ENCODE measurements around the gene CDH13. TPM values are rescaled to one million over a fixed set of nuclear protein-coding genes. Genes with fewer than 3 reads are reported as not detected.

CDH13 gene
- total and polyA plus RNA-seq, 9 of the 15 experiments (the other 6 are each of a cell fraction or from before 2014, with no cell fraction given), result 0.03 TPM; not detected in 8

GRCh38 chr16:83651871-83652270 is 1025.1 kb downstream of the CDH13 start (continued):
- TF ChIP-seq ZHX1 (conservative IDR thresholded peaks at IDR 0.05; ENCODE audit: low read length) (no peak), TSHZ1 (CRISPR knock-in tag; IDR thresholded peaks at IDR 0.05) (no peak), NKRF (IDR thresholded peaks at IDR 0.05; ENCODE audit: borderline replicate concordance) (no peak), ZNF436 (CRISPR knock-in tag; IDR thresholded peaks at IDR 0.05) (no peak), COPS2 (conservative IDR thresholded peaks at IDR 0.05) (no peak), PKNOX1 (IDR thresholded peaks at IDR 0.05) (no peak), ATF7 (IDR thresholded peaks at IDR 0.05) (no peak), TFAM (CRISPR knock-in tag; conservative IDR thresholded peaks at IDR 0.05) (no peak), ETV5 (CRISPR knock-in tag; IDR thresholded peaks at IDR 0.05; ENCODE audit: low read depth) (no peak), MAZ (CRISPR knock-in tag; conservative IDR thresholded peaks at IDR 0.05 in 1 of 2, IDR thresholded peaks at IDR 0.05 in 1 of 2) (no peak), GABPB2 (CRISPR knock-in tag; conservative IDR thresholded peaks at IDR 0.05) (no peak)

Measured in K562 (cell line).